MM.1S (cell line): Measurements from ENCODE around the gene AGPAT2.

Experiments used
- EZH2phosphoT487 ChIP-seq: fragments of 300-600 bp; sonication (generic); IDR thresholded peaks from 2 replicates; pipeline ENCODE4 v1.6.1; 2018; ENCODE audit warnings: antibody characterized with exemption, low read length
- TF ChIP-seq, protein P1 (sequence below): fragments of 300-600 bp; sonication (generic); IDR thresholded peaks from 2 replicates; pipeline ENCODE4 v1.5.1; 2016; ENCODE audit warnings: antibody characterized with exemption, low read length, mixed read lengths

DNA sequence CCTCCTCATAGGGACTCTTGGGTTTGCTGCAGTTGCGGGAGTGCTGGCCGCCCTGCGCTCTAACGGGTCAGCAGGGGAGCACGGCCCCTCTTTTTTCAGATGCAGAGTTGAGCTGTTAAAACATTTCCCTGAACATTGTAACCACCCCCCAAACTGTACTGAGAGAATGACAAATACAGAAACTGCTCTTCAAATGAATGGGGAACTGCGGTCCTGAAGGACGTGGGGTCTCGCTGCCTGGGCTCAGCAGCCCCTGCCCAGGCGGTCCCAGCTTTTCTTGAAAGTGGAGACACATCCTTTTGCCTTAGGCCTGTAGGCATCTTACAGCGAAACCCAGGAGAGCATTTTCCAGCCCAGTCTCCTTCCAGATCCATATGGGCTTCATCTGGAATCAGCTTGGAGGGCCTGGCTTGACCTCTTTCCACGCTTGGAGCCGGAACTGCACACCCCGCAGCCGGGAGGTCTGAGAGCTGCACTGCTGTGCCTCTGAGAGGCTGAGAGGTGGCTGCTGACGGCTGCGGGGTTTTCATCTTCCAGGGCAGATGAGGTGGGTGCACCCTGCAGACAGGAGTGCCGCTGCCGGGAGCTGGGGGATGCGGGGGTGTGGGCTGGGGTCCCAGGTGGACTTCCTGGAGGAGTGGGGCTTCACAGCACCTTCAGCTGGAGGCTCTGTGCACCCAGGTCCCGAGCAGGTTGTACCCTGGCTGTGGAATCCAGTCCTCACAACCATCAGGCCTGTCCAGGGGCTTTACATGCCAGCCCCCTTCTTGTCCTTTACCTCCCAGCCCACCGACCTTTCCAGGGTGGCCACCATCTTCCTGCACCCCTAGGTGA is 1.2 kb upstream of the AGPAT2 start:
- TF ChIP-seq EZH2phosphoT487 = no peak
- TF ChIP-seq, protein P1, sequence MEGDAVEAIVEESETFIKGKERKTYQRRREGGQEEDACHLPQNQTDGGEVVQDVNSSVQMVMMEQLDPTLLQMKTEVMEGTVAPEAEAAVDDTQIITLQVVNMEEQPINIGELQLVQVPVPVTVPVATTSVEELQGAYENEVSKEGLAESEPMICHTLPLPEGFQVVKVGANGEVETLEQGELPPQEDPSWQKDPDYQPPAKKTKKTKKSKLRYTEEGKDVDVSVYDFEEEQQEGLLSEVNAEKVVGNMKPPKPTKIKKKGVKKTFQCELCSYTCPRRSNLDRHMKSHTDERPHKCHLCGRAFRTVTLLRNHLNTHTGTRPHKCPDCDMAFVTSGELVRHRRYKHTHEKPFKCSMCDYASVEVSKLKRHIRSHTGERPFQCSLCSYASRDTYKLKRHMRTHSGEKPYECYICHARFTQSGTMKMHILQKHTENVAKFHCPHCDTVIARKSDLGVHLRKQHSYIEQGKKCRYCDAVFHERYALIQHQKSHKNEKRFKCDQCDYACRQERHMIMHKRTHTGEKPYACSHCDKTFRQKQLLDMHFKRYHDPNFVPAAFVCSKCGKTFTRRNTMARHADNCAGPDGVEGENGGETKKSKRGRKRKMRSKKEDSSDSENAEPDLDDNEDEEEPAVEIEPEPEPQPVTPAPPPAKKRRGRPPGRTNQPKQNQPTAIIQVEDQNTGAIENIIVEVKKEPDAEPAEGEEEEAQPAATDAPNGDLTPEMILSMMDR = no peak
